NT2/D1 (cell line): ENCODE measurements around the gene GFRA4.

Experiments
- YY1 ChIP-seq: IDR thresholded peaks from 2 replicates; pipeline ENCODE4 v1.6.1; 2011; ENCODE audit not compliant: insufficient read length, insufficient read depth
- ZNF274 ChIP-seq: IDR thresholded peaks from 2 replicates; pipeline ENCODE4 v1.6.1; 2011; ENCODE audit warnings: mild to moderate bottlenecking, low read depth, low read length

DNA sequence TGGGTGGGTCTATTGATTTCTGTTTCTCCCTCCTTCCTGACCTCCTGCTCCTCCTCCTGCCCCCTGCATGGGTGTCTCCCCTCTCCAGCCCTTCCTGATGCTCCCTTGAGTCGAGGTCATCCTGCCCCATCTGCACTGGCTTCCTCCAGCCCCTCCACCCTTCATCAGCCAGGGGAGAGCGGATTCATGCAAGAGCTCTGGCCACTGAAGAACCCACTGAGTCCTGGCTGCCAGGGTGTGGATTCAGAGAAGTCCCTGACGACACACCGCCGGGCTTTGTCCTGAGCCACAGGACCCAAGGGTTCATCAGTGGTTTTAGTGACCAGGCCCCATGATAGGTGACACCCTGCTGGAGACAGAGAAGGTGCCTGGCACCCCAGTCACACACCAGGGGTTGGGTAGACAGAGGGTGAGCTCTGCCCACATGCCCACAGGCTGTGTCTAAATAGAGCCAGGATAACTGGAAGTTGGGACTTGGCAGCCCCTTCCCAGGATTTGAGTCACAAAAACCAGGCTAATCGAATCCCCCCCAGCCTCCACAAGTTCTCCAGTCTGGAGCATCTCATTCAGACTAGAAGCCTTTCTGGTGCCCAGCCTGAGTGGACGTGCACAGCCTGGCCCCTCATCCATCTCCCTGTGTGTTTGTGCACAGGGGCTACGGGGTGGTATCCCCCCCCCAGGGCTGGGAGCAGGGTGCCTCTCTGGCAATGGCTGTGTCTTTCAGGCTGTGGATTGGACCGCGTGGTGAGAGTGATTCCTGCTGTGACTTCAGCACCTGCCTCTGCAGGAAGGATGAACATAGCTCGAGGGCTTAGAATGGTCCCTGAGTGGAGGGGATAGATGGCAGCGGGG, 1.2 kb downstream of the GFRA4 start:
- TF ChIP-seq ZNF274 (no peak), YY1 (no peak)
